ENCODE measurements around the gene IGSF22.

IGSF22 gene

GRCh38 chr11:18726040-18726439, at the start of gene IGSF22:
TSS of gene IGSF22 (minus strand) at chr11:18726188. CDS start at chr11:18724236, 1,952 bp downstream.
- DNase-seq (ENCODE audit: low read depth in 2 of 2), result no peak

- DNase-seq (ENCODE audit: low read depth in 2 of 2), result no peak
These were observed 48.8 kb upstream of the IGSF22 start for GRCh38 chr11:18774801-18775200.

GRCh38 chr11:18773681-18774080, 47.7 kb upstream of the IGSF22 start:
- DNase-seq (ENCODE audit: low read depth in 2 of 2), result no peak

GRCh38 chr11:18773104-18773503, 47.1 kb upstream of the IGSF22 start:
- no peak for DNase-seq (ENCODE audit: low read depth in 2 of 2)

- DNase-seq (ENCODE audit: low read depth in 2 of 2), result no peak
These were observed 46.2 kb upstream of the IGSF22 start for GRCh38 chr11:18772211-18772610.

GRCh38 chr11:18771266-18772035, 45.5 kb upstream of the IGSF22 start:
- no peak for DNase-seq (ENCODE audit: low read depth in 2 of 2)

- DNase-seq (ENCODE audit: low read depth in 2 of 2), result no peak
These were observed 44.6 kb upstream of the IGSF22 start for GRCh38 chr11:18770479-18771125.

- DNase-seq (ENCODE audit: low read depth in 2 of 2), result no peak
These were observed 43.9 kb upstream of the IGSF22 start for GRCh38 chr11:18769802-18770456.

- DNase-seq (ENCODE audit: low read depth in 2 of 2), result no peak
These were observed 43.0 kb upstream of the IGSF22 start for GRCh38 chr11:18768978-18769377.

- no peak for DNase-seq (ENCODE audit: low read depth in 2 of 2)
These were observed 42.5 kb upstream of the IGSF22 start for GRCh38 chr11:18768472-18768901.

GRCh38 chr11:18766015-18766414, 40.0 kb upstream of the IGSF22 start:
- no peak for DNase-seq (ENCODE audit: low read depth in 2 of 2)

GRCh38 chr11:18765554-18765953, 39.6 kb upstream of the IGSF22 start:
- no peak for DNase-seq (ENCODE audit: low read depth in 2 of 2)

- DNase-seq (ENCODE audit: low read depth in 2 of 2), result no peak
These were observed 35.8 kb upstream of the IGSF22 start for GRCh38 chr11:18761741-18762140.

- no peak for DNase-seq (ENCODE audit: low read depth in 2 of 2)
These were observed 35.2 kb upstream of the IGSF22 start for GRCh38 chr11:18761144-18761543.

- DNase-seq (ENCODE audit: low read depth in 2 of 2), result no peak
These were observed 31.8 kb upstream of the IGSF22 start for GRCh38 chr11:18757811-18758210.

- no peak for DNase-seq (ENCODE audit: low read depth in 2 of 2)
These were observed 30.9 kb upstream of the IGSF22 start for GRCh38 chr11:18756889-18757288.

GRCh38 chr11:18754308-18754707, 28.3 kb upstream of the IGSF22 start:
- DNase-seq (ENCODE audit: low read depth in 2 of 2), result no peak

- DNase-seq (ENCODE audit: low read depth in 2 of 2), result no peak
These were observed 26.5 kb upstream of the IGSF22 start for GRCh38 chr11:18752502-18752901.

- DNase-seq (ENCODE audit: low read depth in 2 of 2), result no peak
These were observed 25.0 kb upstream of the IGSF22 start for GRCh38 chr11:18750944-18751343.

GRCh38 chr11:18749681-18750319, 23.8 kb upstream of the IGSF22 start:
- DNase-seq (ENCODE audit: low read depth in 2 of 2), result no peak

GRCh38 chr11:18748766-18749365, 22.9 kb upstream of the IGSF22 start:
- DNase-seq (ENCODE audit: low read depth in 2 of 2), result no peak

- no peak for DNase-seq (ENCODE audit: low read depth in 2 of 2)
These were observed 19.3 kb upstream of the IGSF22 start for GRCh38 chr11:18745251-18745650.
